Embryonic facial prominence (tissue), 1 donor: ENCODE data around the gene CTU1.

ENCODE experiments used
- DNase-seq: peaks from one replicate; pipeline ENCODE4 v3.0.0-alpha.2; 2016; ENCODE audit errors: extremely low spot score

CTU1 gene

DNA sequence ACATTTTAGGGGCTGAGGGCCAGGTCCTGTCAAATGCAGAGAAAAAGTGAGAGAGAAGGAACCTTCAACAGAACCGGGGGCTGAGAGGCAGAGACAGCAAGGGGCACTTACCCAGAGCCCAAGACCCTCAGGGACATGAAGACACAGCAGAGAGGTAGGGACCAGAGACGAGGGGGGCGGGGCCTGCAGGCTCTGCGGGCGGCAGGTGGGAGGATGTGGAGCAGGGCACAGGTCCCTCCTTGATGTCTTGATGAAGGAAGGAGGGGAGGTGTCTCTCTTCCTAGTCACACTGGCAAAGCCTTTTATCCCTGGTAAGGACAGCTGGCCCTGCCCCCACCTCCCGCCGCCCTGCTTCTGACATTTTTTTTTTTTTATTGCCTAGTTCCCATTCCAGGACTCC is 25.6 kb downstream of the CTU1 start, which contains the start of gene KLK14:
TSS of gene KLK14 (minus strand) at position 277 of the 400 bp plus-strand sequence. CDS start at position 4, 273 bp downstream.
- no peak for DNase-seq

DNA sequence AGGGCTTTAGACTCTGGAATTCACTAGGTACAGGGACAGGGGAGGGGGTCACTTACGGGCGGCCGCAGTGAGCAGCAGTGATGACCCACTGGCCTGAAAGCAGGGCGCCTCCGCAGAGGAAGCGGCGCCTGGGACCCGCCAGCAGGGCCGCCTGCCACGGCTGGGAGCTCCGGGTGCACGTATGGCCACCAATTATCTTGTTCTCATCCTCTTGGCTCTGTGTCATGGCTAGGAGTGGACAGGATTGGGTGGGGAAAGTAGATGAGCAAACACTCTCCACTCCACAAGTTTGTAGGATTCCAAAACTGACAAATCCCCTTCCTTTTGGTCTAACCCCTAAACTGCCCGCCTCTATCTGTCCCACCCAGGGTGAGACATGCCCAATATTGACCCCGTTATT is 26.7 kb downstream of the CTU1 start:
- DNase-seq, result no peak

GRCh38 chr19:51079481-51080110 is 28.6 kb downstream of the CTU1 start:
- DNase-seq, result no peak

GRCh38 chr19:51078731-51079130 is 29.5 kb downstream of the CTU1 start:
- no peak for DNase-seq

- no peak for DNase-seq
These were observed 30.1 kb downstream of the CTU1 start for GRCh38 chr19:51078104-51078503.

GRCh38 chr19:51076631-51077213 is 31.5 kb downstream of the CTU1 start:
- no peak for DNase-seq

- no peak for DNase-seq
These were observed 32.2 kb downstream of the CTU1 start for GRCh38 chr19:51075998-51076397.

- DNase-seq, result no peak
These were observed 37.2 kb downstream of the CTU1 start for GRCh38 chr19:51071095-51071405.

DNA sequence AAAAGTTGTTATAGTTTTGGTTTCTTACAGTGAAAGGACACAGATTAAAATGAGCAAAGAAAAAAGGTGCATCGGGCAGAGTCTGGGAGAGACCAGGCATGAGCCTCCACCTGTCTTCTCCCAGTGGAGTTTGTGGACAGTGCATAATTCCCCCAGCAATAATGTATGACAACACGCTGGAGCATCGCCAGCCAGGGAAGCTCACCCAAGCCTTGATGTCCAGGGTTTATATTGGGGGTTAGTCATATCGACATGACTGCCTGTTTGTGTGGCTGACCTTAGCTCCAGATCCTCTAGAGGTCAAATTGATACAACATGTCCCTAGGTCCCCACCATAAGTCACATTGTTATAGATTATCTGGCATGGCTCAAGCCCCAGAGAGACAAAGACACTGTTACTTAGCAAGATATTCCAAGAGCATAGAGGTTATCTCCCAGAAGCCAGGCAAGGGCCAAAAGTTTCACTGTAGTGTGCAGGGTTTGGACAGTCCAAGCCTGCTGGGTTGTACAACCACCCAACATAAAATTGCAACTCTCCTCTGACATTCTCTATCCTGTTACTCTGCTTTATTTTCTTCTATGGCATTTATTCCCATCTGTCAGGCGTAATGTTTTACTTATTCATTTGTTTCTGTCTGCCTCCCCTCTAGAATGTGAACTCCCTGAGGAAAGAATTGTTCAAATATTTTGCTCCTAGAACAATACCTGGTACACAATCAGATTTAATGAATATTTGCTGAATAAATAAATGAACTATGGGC is 37.7 kb downstream of the CTU1 start:
- DNase-seq, result no peak

DNA sequence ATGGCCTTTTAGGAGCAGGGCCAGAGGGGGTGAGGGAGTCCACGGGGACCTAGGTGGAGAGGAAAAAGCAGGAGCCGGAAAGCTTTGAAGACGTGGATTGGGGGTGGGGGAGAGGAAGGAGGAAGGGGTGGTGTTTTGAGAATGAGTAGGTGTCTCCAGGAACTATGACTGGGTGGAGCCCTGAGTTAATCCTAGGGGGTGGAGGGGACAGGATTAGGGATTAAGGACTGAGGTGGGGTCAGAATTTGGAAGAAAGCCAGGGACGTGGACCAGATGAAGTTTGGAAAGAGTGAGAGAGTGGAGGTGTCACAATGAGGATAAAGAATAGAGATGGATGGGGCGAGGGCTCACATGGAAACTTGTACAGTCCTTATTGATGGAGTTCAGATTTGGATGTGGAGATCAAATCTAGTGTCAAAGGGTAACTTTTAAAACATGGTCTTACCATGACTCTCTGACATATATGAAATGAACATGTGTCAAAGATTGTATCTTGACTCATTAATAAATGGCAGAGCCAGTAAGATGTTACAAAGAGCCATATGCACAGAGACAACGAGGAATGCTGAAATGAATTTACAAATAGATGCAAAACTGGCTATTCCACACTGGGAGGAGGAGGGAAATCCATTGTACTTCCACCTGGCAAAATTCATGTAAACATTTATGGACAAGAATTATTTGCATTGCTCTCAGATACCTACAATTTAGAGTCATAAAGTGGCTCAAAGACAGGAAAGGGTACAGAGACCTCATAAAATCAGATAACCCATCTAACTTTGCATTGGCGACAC is 41.6 kb downstream of the CTU1 start:
- DNase-seq, result no peak

DNA sequence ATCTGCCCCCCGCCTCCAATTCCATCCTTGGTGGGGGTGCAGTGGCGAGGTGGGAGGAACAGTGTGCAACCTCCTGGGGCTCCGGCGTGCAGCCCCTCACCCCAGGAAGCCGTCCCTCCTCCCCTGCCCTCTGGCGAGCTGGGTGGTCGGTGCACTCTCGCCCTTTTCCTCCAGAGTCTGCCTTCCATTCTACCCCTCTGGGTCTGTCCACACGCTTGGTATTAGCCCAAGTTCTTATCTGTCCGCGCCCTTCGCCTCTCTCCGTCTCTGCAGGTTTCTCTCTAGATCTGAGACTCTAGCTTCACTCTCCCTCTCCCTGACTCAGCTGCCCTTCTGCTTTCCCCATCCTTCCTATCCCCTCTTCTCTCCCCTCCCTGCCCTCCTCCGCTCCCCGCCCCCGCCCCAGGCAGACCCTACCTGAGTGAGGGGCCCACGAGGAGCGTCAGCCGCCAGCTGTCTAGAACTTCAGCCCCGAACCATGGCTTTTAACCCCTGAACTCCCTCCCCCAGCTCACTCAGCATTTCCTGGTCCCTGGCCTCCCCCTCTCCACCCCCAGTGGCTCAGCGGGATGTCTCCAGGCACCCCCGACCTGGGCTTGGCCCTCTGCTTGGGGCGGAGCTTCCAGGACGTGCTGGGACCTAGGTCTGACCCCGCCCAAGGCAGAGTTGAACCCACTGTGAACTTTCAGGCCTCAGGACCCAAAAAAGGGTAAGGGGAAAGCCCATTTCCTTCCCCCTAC is 42.8 kb downstream of the CTU1 start:
- no peak for DNase-seq

DNA sequence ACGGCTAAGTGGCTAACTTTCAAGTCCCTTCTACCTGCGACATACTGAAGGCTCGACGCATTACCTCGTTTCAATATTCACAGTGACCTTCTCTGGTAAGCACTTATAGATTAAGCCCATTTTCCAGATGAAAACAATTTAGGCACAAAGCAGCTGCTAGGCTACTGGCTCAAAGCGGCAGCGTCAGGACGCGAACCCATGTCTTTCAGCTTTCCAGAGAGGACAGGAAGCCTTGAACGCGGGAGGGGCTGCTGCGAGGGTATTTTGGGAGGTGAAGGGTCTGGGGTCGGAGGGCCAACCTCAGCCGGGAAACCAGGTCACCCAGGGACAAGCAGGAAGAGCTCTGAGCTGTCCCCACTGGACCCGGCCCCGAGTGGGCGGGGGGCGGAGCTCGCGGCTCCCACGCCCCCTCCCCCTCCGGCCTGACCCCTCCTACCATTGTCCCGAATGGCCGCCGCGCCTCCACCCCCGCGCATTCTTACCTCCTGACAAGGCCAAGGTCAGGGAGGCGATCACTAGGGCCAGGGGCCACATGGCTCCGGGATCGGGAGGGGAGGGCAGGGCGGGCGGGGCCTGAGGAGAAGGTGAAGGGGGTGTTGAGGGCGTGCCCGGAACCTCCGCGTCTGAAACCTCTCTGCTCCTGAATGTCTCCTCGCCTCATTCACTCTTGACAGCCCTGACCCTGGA is 43.5 kb downstream of the CTU1 start, which contains the start of gene KLK13:
TSS of gene KLK13 (minus strand) at position 559 of the 687 bp plus-strand sequence. CDS start at position 534, 25 bp downstream.
- DNase-seq, result no peak

GRCh38 chr19:51063664-51064063 is 44.5 kb downstream of the CTU1 start:
- no peak for DNase-seq

DNA sequence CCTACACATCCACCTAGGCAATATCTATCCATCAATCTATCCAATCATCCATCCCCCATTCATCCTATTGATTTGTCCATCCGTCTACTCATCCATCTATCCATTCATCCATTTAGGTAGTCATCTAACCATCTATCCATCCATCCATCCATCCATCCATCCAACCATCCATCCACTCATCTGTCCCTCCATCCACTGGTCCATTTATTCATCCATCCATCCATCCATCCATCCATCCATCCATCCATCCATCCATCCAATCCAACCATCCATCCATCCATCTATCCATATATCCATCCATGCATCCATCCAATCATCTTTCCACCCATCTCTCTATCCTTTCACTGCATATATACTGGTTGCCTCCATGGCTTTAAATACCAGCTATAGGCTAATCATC is 47.2 kb downstream of the CTU1 start:
- no peak for DNase-seq

DNA sequence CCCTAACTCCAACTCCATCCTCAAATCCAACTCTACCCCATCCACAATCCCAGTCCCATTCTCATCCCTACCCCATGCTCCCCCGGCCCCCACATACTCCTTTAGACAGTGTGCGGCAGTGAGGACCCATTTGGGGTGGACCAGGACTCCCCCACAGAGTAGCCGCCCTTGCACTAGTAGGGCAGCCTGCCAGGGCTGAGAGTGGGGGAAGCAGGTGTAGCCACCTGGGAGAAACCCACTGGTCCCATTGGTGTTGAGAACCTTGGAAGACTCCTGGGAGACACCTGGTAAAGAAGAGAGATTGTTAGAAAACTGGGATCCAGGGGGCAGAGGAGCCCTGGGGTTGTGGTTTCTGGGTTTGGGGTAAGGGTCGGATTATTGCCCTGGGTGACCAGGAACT is 47.9 kb downstream of the CTU1 start:
- no peak for DNase-seq

DNA sequence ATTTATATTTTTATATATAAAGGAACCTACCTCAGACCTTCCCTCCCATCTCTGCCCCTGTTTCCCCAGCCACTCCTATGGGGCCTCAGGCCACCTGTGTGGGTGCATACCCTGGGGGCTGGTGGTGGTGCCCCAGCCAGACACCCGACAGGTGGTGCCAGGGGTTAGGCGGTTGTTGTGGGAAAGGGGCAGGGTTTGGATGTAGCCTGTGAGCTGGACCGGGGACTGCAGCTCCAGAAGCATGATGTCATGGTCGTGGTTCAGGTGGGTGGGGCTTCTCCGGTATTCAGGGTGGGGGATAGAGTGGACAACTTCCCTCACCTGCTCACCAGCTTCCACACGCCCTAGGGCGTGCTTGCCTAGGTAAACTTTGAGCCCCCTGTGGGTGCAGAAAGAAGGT is 48.5 kb downstream of the CTU1 start:
- DNase-seq, result no peak

GRCh38 chr19:51055866-51056265 is 52.3 kb downstream of the CTU1 start:
- DNase-seq, result no peak
